OCI-LY1 (cell line): ENCODE results near the gene SLC6A4.

Experiments used
- H2AFZ ChIP-seq: fragments of 200-600 bp; sonication (generic), shearing (Covaris generic); 2 replicates; pipeline ENCODE4 v1.6.0; 2014; ENCODE audit warnings: antibody characterized with exemption, mild to moderate bottlenecking, low read length
- H3F3A ChIP-seq: fragments of 200-600 bp; sonication (generic), shearing (Covaris generic); 2 replicates; pipeline ENCODE4 v1.6.0; 2014; ENCODE audit warnings: mild to moderate bottlenecking, antibody characterized with exemption, low read length, moderate library complexity; ENCODE audit not compliant: insufficient read depth
- H3K27ac ChIP-seq: fragments of 200-600 bp; sonication (generic); 2 replicates; pipeline ENCODE4 v1.5.1; 2014; ENCODE audit warnings: low read length, mixed run types, mild to moderate bottlenecking, low read depth; ENCODE audit not compliant: poor library complexity, severe bottlenecking
- H3K27me3 ChIP-seq: fragments of 200-600 bp; sonication (generic); 2 replicates; pipeline ENCODE4 v1.6.0; 2014; ENCODE audit warnings: antibody characterized with exemption, mild to moderate bottlenecking, low read length, moderate library complexity; ENCODE audit not compliant: insufficient read depth
- H3K36me3 ChIP-seq: fragments of 200-600 bp; sonication (generic); 2 replicates; pipeline ENCODE4 v1.6.1; 2014; ENCODE audit warnings: mild to moderate bottlenecking, antibody characterized with exemption, low read length, moderate library complexity, mixed read lengths; ENCODE audit not compliant: insufficient read depth
- H3K4me1 ChIP-seq: fragments of 200-600 bp; sonication (generic); 2 replicates; pipeline ENCODE4 v1.5.1; 2014; ENCODE audit warnings: mild to moderate bottlenecking, low read length, moderate library complexity; ENCODE audit not compliant: insufficient read depth, severe bottlenecking
- H3K4me2 ChIP-seq: fragments of 200-600 bp; sonication (generic), shearing (Covaris generic); 2 replicates; pipeline ENCODE4 v1.6.1; 2014; ENCODE audit warnings: low read length
- H3K4me3 ChIP-seq: fragments of 200-600 bp; sonication (generic); 2 replicates; pipeline ENCODE4 v1.5.1; 2014; ENCODE audit warnings: low read length, low read depth, mild to moderate bottlenecking, mixed read lengths; ENCODE audit not compliant: poor library complexity, severe bottlenecking
- H3K79me2 ChIP-seq: fragments of 200-600 bp; shearing (Covaris generic); 2 replicates; pipeline ENCODE4 v1.6.1; 2016; ENCODE audit warnings: mixed run types, low read length, mixed read lengths; ENCODE audit not compliant: insufficient read depth
- H3K9ac ChIP-seq: fragments of 200-600 bp; sonication (generic), shearing (Covaris generic); 2 replicates; pipeline ENCODE4 v1.6.1; 2014; ENCODE audit warnings: mild to moderate bottlenecking, low read length, mixed read lengths
- H3K9me2 ChIP-seq: fragments of 200-600 bp; sonication (generic), shearing (Covaris generic); 2 replicates; pipeline ENCODE4 v1.6.1; 2014; ENCODE audit warnings: low read depth, mild to moderate bottlenecking, low read length, mixed read lengths
- H3K9me3 ChIP-seq: fragments of 200-600 bp; shearing (Covaris generic); 2 replicates; pipeline ENCODE4 v1.6.1; 2014; ENCODE audit warnings: low read length, mixed read lengths
- H4K20me1 ChIP-seq: fragments of 200-600 bp; sonication (generic), shearing (Covaris generic); 2 replicates; pipeline ENCODE4 v1.6.0; 2016; ENCODE audit warnings: mild to moderate bottlenecking, low read length; ENCODE audit not compliant: insufficient read depth
- EZH2 ChIP-seq: fragments of 200-600 bp; sonication (generic), shearing (Covaris generic); IDR thresholded peaks from 2 replicates; pipeline ENCODE4 v1.8.0; 2017; ENCODE audit warnings: borderline replicate concordance, mixed run types, mild to moderate bottlenecking, antibody characterized with exemption, low read length, moderate library complexity, mixed read lengths
- TF ChIP-seq, protein P1 (sequence below): fragments of 200-600 bp; sonication (generic), shearing (Covaris generic); IDR thresholded peaks from 2 replicates; pipeline ENCODE4 v1.5.1; 2017; ENCODE audit warnings: mild to moderate bottlenecking, antibody characterized with exemption, low read length, moderate library complexity, mixed read lengths

Gene SLC6A4

GRCh38 chr17:30210901-30211300, 24.6 kb downstream of the SLC6A4 start:
- Histone ChIP-seq H3K9me2 (no peaks in the 10 kb centered on the region), H3K9me3 (no peaks in the 10 kb centered on the region), H3K36me3 (no peaks in the 10 kb centered on the region), H3K27ac (no peak overlapping the region), H3K4me2 (no peak overlapping the region), H3K4me1 (no peaks in the 10 kb centered on the region), H3K4me3 (no peak overlapping the region), H4K20me1 (no peaks in the 10 kb centered on the region), H3K79me2 (no peaks in the 10 kb centered on the region), H3F3A (no peaks in the 10 kb centered on the region), H3K27me3 (no peaks in the 10 kb centered on the region; the same call in 1 of the 2 replicates), H2AFZ (no peak overlapping the region), H3K9ac (no peak overlapping the region)
- TF ChIP-seq EZH2, result no peak
- TF ChIP-seq, protein P1, sequence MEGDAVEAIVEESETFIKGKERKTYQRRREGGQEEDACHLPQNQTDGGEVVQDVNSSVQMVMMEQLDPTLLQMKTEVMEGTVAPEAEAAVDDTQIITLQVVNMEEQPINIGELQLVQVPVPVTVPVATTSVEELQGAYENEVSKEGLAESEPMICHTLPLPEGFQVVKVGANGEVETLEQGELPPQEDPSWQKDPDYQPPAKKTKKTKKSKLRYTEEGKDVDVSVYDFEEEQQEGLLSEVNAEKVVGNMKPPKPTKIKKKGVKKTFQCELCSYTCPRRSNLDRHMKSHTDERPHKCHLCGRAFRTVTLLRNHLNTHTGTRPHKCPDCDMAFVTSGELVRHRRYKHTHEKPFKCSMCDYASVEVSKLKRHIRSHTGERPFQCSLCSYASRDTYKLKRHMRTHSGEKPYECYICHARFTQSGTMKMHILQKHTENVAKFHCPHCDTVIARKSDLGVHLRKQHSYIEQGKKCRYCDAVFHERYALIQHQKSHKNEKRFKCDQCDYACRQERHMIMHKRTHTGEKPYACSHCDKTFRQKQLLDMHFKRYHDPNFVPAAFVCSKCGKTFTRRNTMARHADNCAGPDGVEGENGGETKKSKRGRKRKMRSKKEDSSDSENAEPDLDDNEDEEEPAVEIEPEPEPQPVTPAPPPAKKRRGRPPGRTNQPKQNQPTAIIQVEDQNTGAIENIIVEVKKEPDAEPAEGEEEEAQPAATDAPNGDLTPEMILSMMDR, result no peak

DNA sequence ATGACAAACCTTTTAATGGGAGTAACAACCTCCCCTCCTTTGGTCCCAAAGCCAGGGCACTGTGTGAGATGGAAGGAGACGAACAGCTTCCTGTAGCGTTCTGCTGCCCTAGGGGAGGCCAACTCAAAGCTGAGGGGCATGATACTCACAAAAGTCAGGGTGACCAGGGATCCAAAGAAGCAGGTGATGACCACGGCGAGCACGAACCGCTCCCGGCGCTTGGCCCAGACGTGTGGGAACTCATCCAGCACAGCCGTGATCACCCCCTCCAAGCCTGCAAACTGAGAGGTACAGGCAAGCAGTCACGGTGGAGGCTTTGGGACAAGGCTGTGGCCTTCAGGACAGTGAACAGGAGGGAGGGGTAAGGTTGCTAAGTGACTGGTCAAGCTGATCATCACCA, 25.1 kb downstream of the SLC6A4 start:
- H3F3A ChIP-seq, result no peaks in the 10 kb centered on the region
- H3K27ac ChIP-seq, result no peak overlapping the region
- H3K4me1 ChIP-seq, result no peaks in the 10 kb centered on the region
- no peak overlapping the region for H3K4me2 ChIP-seq
- no peaks in the 10 kb centered on the region for H3K79me2 ChIP-seq
- no peak overlapping the region for H2AFZ ChIP-seq
- no peaks in the 10 kb centered on the region for H3K9me3 ChIP-seq
- TF ChIP-seq, protein P1, result no peak
- TF ChIP-seq EZH2, result no peak
- H4K20me1 ChIP-seq, result no peaks in the 10 kb centered on the region
- no peak overlapping the region for H3K9ac ChIP-seq
- H3K9me2 ChIP-seq, result no peaks in the 10 kb centered on the region
- H3K36me3 ChIP-seq, result no peaks in the 10 kb centered on the region
- no peaks in the 10 kb centered on the region; the same call in 1 of the 2 replicates for H3K27me3 ChIP-seq
- H3K4me3 ChIP-seq, result no peak overlapping the region

- H3K36me3 ChIP-seq, result no peaks in the 10 kb centered on the region
- H3K27ac ChIP-seq, result no peak overlapping the region
- no peak overlapping the region for H3K4me3 ChIP-seq
- no peaks in the 10 kb centered on the region; the same call in 1 of the 2 replicates for H3K27me3 ChIP-seq
- TF ChIP-seq, protein P1, result no peak
- TF ChIP-seq EZH2, result no peak
- no peaks in the 10 kb centered on the region for H4K20me1 ChIP-seq
- no peaks in the 10 kb centered on the region for H3K9me2 ChIP-seq
- H3K4me2 ChIP-seq, result no peak overlapping the region
- no peaks in the 10 kb centered on the region for H3F3A ChIP-seq
- no peaks in the 10 kb centered on the region for H3K4me1 ChIP-seq
- no peak overlapping the region for H2AFZ ChIP-seq
- H3K9ac ChIP-seq, result no peak overlapping the region
- H3K79me2 ChIP-seq, result no peaks in the 10 kb centered on the region
- H3K9me3 ChIP-seq, result no peaks in the 10 kb centered on the region
Measured at GRCh38 chr17:30209930-30210329, 25.6 kb downstream of the SLC6A4 start.
